Measurements from ENCODE around the gene SNAPIN.

The SNAPIN gene

DNA sequence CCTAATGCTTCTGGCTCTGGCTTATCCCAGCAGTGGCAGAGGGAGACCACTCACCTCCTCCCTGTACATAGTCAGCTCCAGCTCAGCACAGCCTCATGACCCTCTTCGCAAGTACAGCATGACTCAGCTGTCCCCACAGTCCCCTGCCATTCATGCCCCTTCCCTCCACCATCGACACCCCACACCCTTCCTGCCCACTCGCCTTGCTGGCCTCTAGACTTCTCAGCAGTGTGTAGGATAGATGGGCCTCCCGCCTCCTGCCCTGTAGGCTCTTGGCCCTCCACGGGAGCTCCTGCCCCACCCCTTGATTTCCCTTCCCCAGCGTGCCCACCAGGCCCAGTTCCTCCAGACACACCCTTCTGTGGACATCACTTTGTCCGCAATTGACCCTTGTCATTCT is 29.8 kb downstream of the SNAPIN start:
- in situ Hi-C loops (cut with MboI; ENCODE audit: low sequenced_read_pairs, unreplicated experiment): no loop called here
- DNase-seq (ENCODE audit: low spot score): peak; percentile 20

DNA sequence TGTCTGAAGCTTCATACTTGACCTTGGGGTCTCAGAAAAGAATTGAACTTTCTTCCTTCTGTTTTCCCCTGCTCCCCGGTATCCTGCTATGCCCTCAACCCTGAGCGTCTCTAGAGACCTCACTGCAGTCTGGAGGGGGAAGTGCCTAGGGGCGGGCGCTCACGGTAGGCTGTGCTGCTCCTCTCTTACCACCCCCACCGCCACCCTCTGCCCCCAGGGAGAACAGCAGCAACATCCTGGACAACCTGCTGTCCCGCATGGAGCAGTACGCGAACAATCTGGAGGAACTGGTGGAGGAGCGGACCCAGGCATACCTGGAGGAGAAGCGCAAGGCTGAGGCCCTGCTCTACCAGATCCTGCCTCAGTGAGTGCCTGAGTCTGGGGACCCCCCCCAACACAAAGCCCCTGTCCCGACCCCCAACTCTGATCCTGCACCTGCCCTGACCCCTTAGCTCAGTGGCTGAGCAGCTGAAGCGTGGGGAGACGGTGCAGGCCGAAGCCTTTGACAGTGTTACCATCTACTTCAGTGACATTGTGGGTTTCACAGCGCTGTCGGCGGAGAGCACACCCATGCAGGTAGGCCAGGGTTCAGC is 30.3 kb downstream of the SNAPIN start:
- DNase-seq (ENCODE audit: low spot score): no peak
- in situ Hi-C loops (cut with MboI; ENCODE audit: low sequenced_read_pairs, unreplicated experiment): no loop called here
- TF ChIP-seq, protein P1, sequence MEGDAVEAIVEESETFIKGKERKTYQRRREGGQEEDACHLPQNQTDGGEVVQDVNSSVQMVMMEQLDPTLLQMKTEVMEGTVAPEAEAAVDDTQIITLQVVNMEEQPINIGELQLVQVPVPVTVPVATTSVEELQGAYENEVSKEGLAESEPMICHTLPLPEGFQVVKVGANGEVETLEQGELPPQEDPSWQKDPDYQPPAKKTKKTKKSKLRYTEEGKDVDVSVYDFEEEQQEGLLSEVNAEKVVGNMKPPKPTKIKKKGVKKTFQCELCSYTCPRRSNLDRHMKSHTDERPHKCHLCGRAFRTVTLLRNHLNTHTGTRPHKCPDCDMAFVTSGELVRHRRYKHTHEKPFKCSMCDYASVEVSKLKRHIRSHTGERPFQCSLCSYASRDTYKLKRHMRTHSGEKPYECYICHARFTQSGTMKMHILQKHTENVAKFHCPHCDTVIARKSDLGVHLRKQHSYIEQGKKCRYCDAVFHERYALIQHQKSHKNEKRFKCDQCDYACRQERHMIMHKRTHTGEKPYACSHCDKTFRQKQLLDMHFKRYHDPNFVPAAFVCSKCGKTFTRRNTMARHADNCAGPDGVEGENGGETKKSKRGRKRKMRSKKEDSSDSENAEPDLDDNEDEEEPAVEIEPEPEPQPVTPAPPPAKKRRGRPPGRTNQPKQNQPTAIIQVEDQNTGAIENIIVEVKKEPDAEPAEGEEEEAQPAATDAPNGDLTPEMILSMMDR (IDR thresholded peaks at IDR 0.05; ENCODE audit: borderline replicate concordance, control extremely low read depth, extremely low read depth, insufficient read depth, missing control alignments): no peak

More for the DNA sequence above, 29.8 kb downstream of the SNAPIN start:
- TF ChIP-seq, protein P1 (IDR thresholded peaks at IDR 0.05; ENCODE audit: borderline replicate concordance, control extremely low read depth, extremely low read depth, insufficient read depth, missing control alignments): no peak

DNA sequence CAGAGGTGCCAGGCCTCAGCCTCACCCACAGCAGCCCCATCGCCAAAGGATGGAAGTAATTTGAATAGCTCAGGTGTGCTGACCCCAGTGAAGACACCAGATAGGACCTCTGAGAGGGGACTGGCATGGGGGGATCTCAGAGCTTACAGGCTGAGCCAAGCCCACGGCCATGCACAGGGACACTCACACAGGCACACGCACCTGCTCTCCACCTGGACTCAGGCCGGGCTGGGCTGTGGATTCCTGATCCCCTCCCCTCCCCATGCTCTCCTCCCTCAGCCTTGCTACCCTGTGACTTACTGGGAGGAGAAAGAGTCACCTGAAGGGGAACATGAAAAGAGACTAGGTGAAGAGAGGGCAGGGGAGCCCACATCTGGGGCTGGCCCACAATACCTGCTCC is 35.0 kb downstream of the SNAPIN start:
- TF ChIP-seq, protein P1 (IDR thresholded peaks at IDR 0.05; ENCODE audit: borderline replicate concordance, control extremely low read depth, extremely low read depth, insufficient read depth, missing control alignments): no peak
- in situ Hi-C loops (cut with MboI; ENCODE audit: low sequenced_read_pairs, unreplicated experiment): no loop called here
- no peak for DNase-seq (ENCODE audit: low spot score)

- TF ChIP-seq, protein P1 (IDR thresholded peaks at IDR 0.05; ENCODE audit: borderline replicate concordance, control extremely low read depth, extremely low read depth, insufficient read depth, missing control alignments): no peak
- no peak for DNase-seq (ENCODE audit: low spot score)
- in situ Hi-C loops (cut with MboI; ENCODE audit: low sequenced_read_pairs, unreplicated experiment): no loop called here
Measured at GRCh38 chr1:153696741-153697140, 38.2 kb downstream of the SNAPIN start.

- TF ChIP-seq, protein P1 (IDR thresholded peaks at IDR 0.05; ENCODE audit: borderline replicate concordance, control extremely low read depth, extremely low read depth, insufficient read depth, missing control alignments): no peak
Measured at GRCh38 chr1:153697191-153698019, 38.9 kb downstream of the SNAPIN start.

DNA sequence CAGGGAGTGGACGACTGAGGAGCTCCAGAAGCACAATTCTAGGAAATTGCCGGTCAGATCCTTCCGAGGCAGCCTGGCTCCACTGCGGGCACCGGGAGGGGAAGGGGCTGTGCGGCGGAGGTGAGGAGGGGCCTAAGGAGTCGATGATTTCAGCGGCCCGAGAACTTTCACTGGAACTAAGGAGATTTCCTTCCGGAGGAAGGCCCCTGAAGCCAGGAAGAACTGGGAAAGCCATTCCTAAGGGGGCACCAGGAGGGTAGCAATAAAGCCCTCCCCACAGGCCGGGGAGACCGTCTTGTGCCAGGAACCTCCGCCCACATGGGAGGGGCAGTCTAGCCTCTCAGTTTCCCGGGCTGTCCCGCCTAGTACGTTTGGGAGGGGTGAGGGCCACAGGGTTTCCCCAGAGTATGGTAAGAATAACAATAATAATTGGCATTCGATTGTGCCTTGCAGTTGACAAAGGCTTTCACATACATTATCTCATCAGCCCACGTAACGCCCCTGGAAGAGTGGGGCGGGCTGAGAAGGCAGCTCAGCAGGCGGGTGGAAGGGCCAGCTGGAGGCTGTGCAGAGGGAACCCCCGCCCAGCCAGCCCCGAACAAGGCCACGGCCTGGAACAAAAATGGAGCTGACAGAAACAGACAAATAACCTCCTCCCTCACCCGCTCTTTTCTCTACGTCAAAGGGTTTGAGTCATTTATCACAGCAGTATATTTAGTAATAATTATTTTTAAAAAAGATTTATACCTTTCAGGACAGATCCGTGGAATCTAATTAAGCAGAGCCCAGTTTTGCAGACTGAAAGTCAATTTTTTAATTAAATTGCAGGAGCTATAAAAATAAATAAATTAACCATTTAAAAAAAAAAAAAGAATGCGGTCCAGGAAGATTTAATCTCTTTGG is 39.8 kb downstream of the SNAPIN start:
- TF ChIP-seq, protein P1 (IDR thresholded peaks at IDR 0.05; ENCODE audit: borderline replicate concordance, control extremely low read depth, extremely low read depth, insufficient read depth, missing control alignments): no peak
- DNase-seq (ENCODE audit: low spot score): no peak

More at GRCh38 chr1:153697191-153698019, 38.9 kb downstream of the SNAPIN start:
- no peak for DNase-seq (ENCODE audit: low spot score)
- in situ Hi-C loops (cut with MboI; ENCODE audit: low sequenced_read_pairs, unreplicated experiment): no loop called here

More for the DNA sequence above, 39.8 kb downstream of the SNAPIN start:
- in situ Hi-C loops (cut with MboI; ENCODE audit: low sequenced_read_pairs, unreplicated experiment): no loop called here
